ENCODE results near the gene NOSTRIN. TPM values are rescaled to one million over a fixed set of nuclear protein-coding genes. Genes with fewer than 3 reads are reported as not detected.

Gene NOSTRIN
- total and polyA plus RNA-seq, 2 donors (not counting 3 experiments of a cell fraction or from before 2014, with no cell fraction given) = 0.03 to 0.75 TPM

- no peak overlapping the region for H3K27ac ChIP-seq (ENCODE audit: insufficient read depth, low read depth, low read length)
- dilution Hi-C loops (cut with MboI; ENCODE audit: extremely low pct_ligation_motif_present, low sequenced_read_pairs) (no loop called here), intact Hi-C loops (cut with micrococcal nuclease) (no loop called here)
- H3K9ac ChIP-seq (replicated peaks; ENCODE audit: extremely low read depth, insufficient read depth, low read length) = no peak overlapping the region
- no peaks in the 10 kb centered on the region for H3K9me1 ChIP-seq (replicated peaks; ENCODE audit: control insufficient read depth, extremely low read depth, insufficient read depth, low read length)
- no peak overlapping the region for H3K4me2 ChIP-seq (ENCODE audit: insufficient read depth, low read length)
- DNase-seq (ENCODE audit: low read depth, low spot score) = no peak
- H3K9me3 ChIP-seq (replicated peaks; ENCODE audit: control insufficient read depth, insufficient read depth, low read length) = no peaks in the 10 kb centered on the region
- no peak for FAIRE-seq
- H2AFZ ChIP-seq (ENCODE audit: low read depth, low read length) = no peak overlapping the region
- H4K20me1 ChIP-seq (replicated peaks; ENCODE audit: control insufficient read depth, extremely low read depth, insufficient read depth, low read length) = no peaks in the 10 kb centered on the region
- H3K79me2 ChIP-seq (ENCODE audit: control insufficient read depth, insufficient read depth, low read length) = no peaks in the 10 kb centered on the region
- no TSS peak for BruUV-seq (replicated peaks)
- peaks cover 0 to 7% of the 10 kb centered on the region in 2 experiments for H3K27me3 ChIP-seq (ENCODE audit: control insufficient read depth in 2 of 2, insufficient read depth in 2 of 2, low read length in 2 of 2)
- H3K36me3 ChIP-seq (ENCODE audit: control insufficient read depth in 2 of 2, extremely low read depth in 1 of 2, insufficient read depth in 2 of 2, low read length in 2 of 2) = no peaks in the 10 kb centered on the region
- ChIA-PET CTCF (no interaction called here), POLR2A (no interaction called here)
- TF ChIP-seq MAX (IDR thresholded peaks at IDR 0.05; ENCODE audit: insufficient read depth, insufficient read length) (no peak), GATA2 (IDR thresholded peaks at IDR 0.05; ENCODE audit: insufficient read depth, insufficient read length, low read depth, low read length) (no peak), POLR2AphosphoS5 (IDR thresholded peaks at IDR 0.05; ENCODE audit: insufficient read depth, low read depth, low read length) (no peak), CTCF (IDR thresholded peaks at IDR 0.05; ENCODE audit: extremely low read depth in 1 of 2, insufficient read depth in 1 of 2, low read depth in 1 of 2, low read length in 2 of 2) (no peak), JUN (IDR thresholded peaks at IDR 0.05; ENCODE audit: borderline replicate concordance, insufficient read depth, insufficient read length, low read depth) (no peak), FOS (IDR thresholded peaks at IDR 0.05; ENCODE audit: borderline replicate concordance, insufficient read depth, low read length) (no peak), POLR2A (IDR thresholded peaks at IDR 0.05; ENCODE audit: low read depth, low read length) (no peak), EZH2 (IDR thresholded peaks at IDR 0.05; ENCODE audit: borderline replicate concordance, low read depth, low read length, severe bottlenecking) (no peak), MYC (IDR thresholded peaks at IDR 0.05; ENCODE audit: low read depth, low read length) (no peak)
- H3K4me1 ChIP-seq (ENCODE audit: control insufficient read depth, extremely low read depth, insufficient read depth, low read length) = peaks cover 4% of the 10 kb centered on the region
- H3K4me3 ChIP-seq (replicated peaks in 1 of 3; ENCODE audit: insufficient read depth in 1 of 3, low read depth in 1 of 3, low read length in 3 of 3) = no peak overlapping the region
Observed at GRCh38 chr2:168782271-168782670, 20.2 kb upstream of the NOSTRIN start.
